Loucy (cell line): ENCODE results near the gene ESD.

Source experiments
- H2AFZ ChIP-seq: fragments of 200-600 bp; sonication (generic); 2 replicates; pipeline ENCODE4 v1.6.0; 2016; ENCODE audit warnings: antibody characterized with exemption, mild to moderate bottlenecking, low read length, moderate library complexity
- H3F3A ChIP-seq: fragments of 200-600 bp; 2 replicates; pipeline ENCODE4 v1.6.0; 2016; ENCODE audit warnings: antibody characterized with exemption, low read depth, mild to moderate bottlenecking
- H3K27me3 ChIP-seq: fragments of 200-600 bp; sonication (generic); 2 replicates; pipeline ENCODE4 v1.6.1; 2014; ENCODE audit warnings: low read length, mild to moderate bottlenecking; ENCODE audit not compliant: insufficient read depth, poor library complexity, severe bottlenecking
- H3K36me3 ChIP-seq: fragments of 200-600 bp; sonication (generic); 2 replicates; pipeline ENCODE4 v1.6.1; 2016; ENCODE audit warnings: low read length; ENCODE audit not compliant: insufficient read depth
- H3K4me1 ChIP-seq: fragments of 200-600 bp; sonication (generic); 2 replicates; pipeline ENCODE4 v1.5.1; 2014; ENCODE audit warnings: low read length, mild to moderate bottlenecking; ENCODE audit not compliant: insufficient read depth, poor library complexity, severe bottlenecking
- H3K4me2 ChIP-seq: fragments of 200-600 bp; sonication (generic); 2 replicates; pipeline ENCODE4 v1.6.0; 2014; ENCODE audit warnings: antibody characterized with exemption, low read length, low read depth, mild to moderate bottlenecking; ENCODE audit not compliant: poor library complexity, severe bottlenecking
- H3K4me3 ChIP-seq: fragments of 200-600 bp; sonication (generic); 2 replicates; pipeline ENCODE4 v1.5.1; 2014; ENCODE audit warnings: low read length, mild to moderate bottlenecking, mixed read lengths; ENCODE audit not compliant: poor library complexity, severe bottlenecking
- H3K79me2 ChIP-seq: fragments of 200-600 bp; sonication (generic); 2 replicates; pipeline ENCODE4 v1.6.1; 2014; ENCODE audit warnings: low read length; ENCODE audit not compliant: insufficient read depth
- H3K9ac ChIP-seq: fragments of 200-600 bp; sonication (generic); 2 replicates; pipeline ENCODE4 v1.6.0; 2014; ENCODE audit warnings: mild to moderate bottlenecking, low read depth, low read length, moderate library complexity; ENCODE audit not compliant: poor library complexity, severe bottlenecking
- H3K9me2 ChIP-seq: fragments of 200-600 bp; sonication (generic); replicated peaks from 2 replicates; pipeline ENCODE4 v1.6.1; 2016; ENCODE audit warnings: low read depth, low read length, mixed read lengths
- H3K9me3 ChIP-seq: fragments of 200-600 bp; sonication (generic); 2 replicates; pipeline ENCODE4 v1.6.1; 2014; ENCODE audit warnings: mild to moderate bottlenecking, antibody characterized with exemption, low read length, low read depth; ENCODE audit not compliant: insufficient read depth
- H4K20me1 ChIP-seq: fragments of 200-600 bp; sonication (generic); 2 replicates; pipeline ENCODE4 v1.6.0; 2014; ENCODE audit warnings: antibody characterized with exemption, low read length, mild to moderate bottlenecking; ENCODE audit not compliant: insufficient read depth, poor library complexity, severe bottlenecking
- EZH2phosphoT487 ChIP-seq: fragments of 200-600 bp; IDR thresholded peaks from 2 replicates; pipeline ENCODE4 v1.6.1; 2018; ENCODE audit warnings: antibody characterized with exemption, mild to moderate bottlenecking, moderate library complexity, borderline replicate concordance
- TF ChIP-seq, protein P1 (sequence below): fragments of 200-600 bp; sonication (generic); conservative IDR thresholded peaks from 2 replicates; pipeline ENCODE4 v1.5.1; 2014; ENCODE audit warnings: mild to moderate bottlenecking, antibody characterized with exemption, low read length

Gene ESD

DNA sequence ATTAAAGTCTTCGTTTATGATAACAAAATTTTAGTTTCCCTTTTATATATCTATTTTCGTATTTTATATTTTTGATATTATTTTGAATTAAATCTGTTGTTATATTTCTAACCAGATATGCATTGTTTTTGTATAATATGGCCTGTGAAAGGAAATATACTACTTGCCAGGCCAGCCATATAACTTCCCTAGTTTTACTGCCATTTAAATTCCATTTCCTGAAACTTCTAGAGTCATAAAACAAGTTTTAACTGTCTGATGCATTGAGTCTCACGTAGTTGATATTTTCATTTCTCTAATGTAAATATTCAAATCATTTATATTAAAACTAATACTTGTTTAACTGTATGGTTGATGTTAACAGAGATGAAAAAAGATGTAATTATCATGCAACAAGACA, 13.5 kb downstream of the ESD start:
- Histone ChIP-seq H3K4me1 (peaks cover 17% of the 10 kb centered on the region), H3K9ac (no peak overlapping the region), H3K27me3 (no peaks in the 10 kb centered on the region), H2AFZ (no peak overlapping the region), H3K79me2 (0 out of 2 replicates have a peak, but pooled peaks cover 3% of the 10 kb centered on the region), H3F3A (peaks cover 3% of the 10 kb centered on the region; the same call in 1 of the 2 replicates), H4K20me1 (no peaks in the 10 kb centered on the region), H3K9me3 (no peaks in the 10 kb centered on the region), H3K9me2 (no peaks in the 10 kb centered on the region), H3K36me3 (peaks cover 32% of the 10 kb centered on the region; the same call in 1 of the 2 replicates), H3K4me3 (peak overlapping the region; percentile 41), H3K4me2 (peak overlapping the region; percentile 48)
- TF ChIP-seq, protein P1, sequence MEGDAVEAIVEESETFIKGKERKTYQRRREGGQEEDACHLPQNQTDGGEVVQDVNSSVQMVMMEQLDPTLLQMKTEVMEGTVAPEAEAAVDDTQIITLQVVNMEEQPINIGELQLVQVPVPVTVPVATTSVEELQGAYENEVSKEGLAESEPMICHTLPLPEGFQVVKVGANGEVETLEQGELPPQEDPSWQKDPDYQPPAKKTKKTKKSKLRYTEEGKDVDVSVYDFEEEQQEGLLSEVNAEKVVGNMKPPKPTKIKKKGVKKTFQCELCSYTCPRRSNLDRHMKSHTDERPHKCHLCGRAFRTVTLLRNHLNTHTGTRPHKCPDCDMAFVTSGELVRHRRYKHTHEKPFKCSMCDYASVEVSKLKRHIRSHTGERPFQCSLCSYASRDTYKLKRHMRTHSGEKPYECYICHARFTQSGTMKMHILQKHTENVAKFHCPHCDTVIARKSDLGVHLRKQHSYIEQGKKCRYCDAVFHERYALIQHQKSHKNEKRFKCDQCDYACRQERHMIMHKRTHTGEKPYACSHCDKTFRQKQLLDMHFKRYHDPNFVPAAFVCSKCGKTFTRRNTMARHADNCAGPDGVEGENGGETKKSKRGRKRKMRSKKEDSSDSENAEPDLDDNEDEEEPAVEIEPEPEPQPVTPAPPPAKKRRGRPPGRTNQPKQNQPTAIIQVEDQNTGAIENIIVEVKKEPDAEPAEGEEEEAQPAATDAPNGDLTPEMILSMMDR = no peak
- TF ChIP-seq EZH2phosphoT487 = no peak

DNA sequence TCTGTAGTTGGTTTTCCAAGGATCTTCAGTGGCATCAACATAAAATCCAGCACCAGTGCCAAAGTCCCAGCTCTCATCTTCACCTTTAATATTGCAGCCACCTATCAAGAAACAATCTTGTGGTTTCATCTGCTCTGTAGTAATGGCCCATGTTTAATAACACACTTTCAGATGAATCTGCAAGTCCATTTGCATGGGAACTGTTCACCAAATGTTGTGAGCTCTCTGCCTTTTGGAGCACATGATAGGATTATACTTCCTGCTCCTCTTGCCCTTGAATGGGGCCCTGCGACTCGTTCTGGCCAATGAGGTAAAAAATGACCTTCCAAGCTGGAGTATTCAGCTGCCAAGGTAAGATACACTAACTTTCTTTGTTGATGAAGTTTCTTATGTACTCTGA, 14.3 kb downstream of the ESD start:
- Histone ChIP-seq H3K27me3 (no peaks in the 10 kb centered on the region), H3K9me3 (no peaks in the 10 kb centered on the region), H3K4me3 (peak overlapping the region; percentile 9), H3K79me2 (0 out of 2 replicates have a peak, but pooled peaks cover 3% of the 10 kb centered on the region), H3K4me2 (peak overlapping the region; percentile 48), H3K36me3 (peaks cover 36% of the 10 kb centered on the region; the same call in 1 of the 2 replicates), H4K20me1 (no peaks in the 10 kb centered on the region), H3K9me2 (no peaks in the 10 kb centered on the region), H3K4me1 (peaks cover 17% of the 10 kb centered on the region), H3F3A (peaks cover 3% of the 10 kb centered on the region; the same call in 1 of the 2 replicates), H2AFZ (no peak overlapping the region), H3K9ac (no peak overlapping the region)
- TF ChIP-seq, protein P1 = no peak
- no peak for TF ChIP-seq EZH2phosphoT487

DNA sequence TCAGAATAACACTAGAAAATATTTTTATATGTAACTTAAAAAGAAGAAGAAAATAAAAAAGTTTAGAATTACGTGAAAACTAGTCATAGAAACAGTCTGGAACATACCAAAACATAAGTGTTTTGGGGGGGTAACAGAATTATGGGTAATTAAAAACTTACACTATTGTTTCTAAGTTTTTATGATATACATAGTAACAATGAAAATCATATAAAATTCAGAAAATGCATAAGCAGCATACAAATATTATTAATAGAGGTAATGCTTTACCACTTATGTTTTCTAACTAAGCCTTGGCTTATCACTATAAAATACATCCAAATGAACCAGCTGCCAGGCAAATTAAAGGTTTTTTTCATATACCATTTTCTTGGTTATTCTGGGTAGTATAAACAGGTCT, 14.9 kb downstream of the ESD start:
- no peak overlapping the region for H2AFZ ChIP-seq
- no peaks in the 10 kb centered on the region for H3K27me3 ChIP-seq
- H3K4me1 ChIP-seq = peaks cover 17% of the 10 kb centered on the region
- H3K4me2 ChIP-seq = no peak overlapping the region
- TF ChIP-seq, protein P1 = no peak
- no peak overlapping the region for H3K4me3 ChIP-seq
- H4K20me1 ChIP-seq = no peaks in the 10 kb centered on the region
- peaks cover 3% of the 10 kb centered on the region; the same call in 1 of the 2 replicates for H3F3A ChIP-seq
- 0 out of 2 replicates have a peak, but pooled peaks cover 3% of the 10 kb centered on the region for H3K79me2 ChIP-seq
- H3K36me3 ChIP-seq = peaks cover 36% of the 10 kb centered on the region; the same call in 1 of the 2 replicates
- no peaks in the 10 kb centered on the region for H3K9me2 ChIP-seq
- no peaks in the 10 kb centered on the region for H3K9me3 ChIP-seq
- H3K9ac ChIP-seq = no peak overlapping the region
